ENCODE measurements around the gene URGCP.

DNA sequence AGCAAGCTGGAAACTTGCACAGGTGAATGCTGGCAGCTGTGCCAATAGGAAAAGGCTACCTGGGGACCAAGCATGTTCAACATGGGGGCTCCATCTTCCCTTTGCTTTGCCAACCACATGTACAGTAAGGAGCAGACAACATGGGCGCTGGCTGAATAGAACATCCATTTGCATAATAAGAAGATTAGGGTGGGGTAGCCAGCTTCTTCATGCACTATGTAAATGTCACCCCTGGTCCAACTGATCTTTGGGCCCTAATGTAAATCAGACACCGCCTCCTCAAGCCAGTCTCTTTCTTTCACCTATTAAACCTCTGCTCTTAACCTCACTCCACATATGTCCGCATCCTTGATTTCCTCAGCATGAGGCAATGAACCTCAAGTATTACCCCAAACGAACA, 63.1 kb downstream of the URGCP start:
- TF ChIP-seq EP300 (IDR thresholded peaks at IDR 0.05) = no peak
- TF ChIP-seq CTCF (IDR thresholded peaks at IDR 0.05) = no peak
